BE2C (cell line): ENCODE results near the gene LYVE1.

Experiments used
- DNase-seq: peaks from one replicate; pipeline ENCODE4 v3.0.0-alpha.2; 2020
- H3K27me3 ChIP-seq: fragments of 250-450 bp; sonication (Bioruptor Pico); 2 replicates; pipeline ENCODE4 v1.5.1; 2020; ENCODE audit warnings: mild to moderate bottlenecking
- H3K36me3 ChIP-seq: fragments of 250-450 bp; sonication (Bioruptor Pico); 2 replicates; pipeline ENCODE4 v1.5.1; 2020; ENCODE audit warnings: mild to moderate bottlenecking
- H3K4me1 ChIP-seq: fragments of 250-450 bp; sonication (Bioruptor Pico); 2 replicates; pipeline ENCODE4 v1.5.1; 2020
- H3K4me3 ChIP-seq: 2 replicates; pipeline ENCODE4 v1.5.1; 2011; ENCODE audit warnings: low read depth, low read length
- H3K9me3 ChIP-seq: fragments of 250-450 bp; sonication (Bioruptor Pico); 2 replicates; pipeline ENCODE4 v1.5.1; 2020
- TF ChIP-seq, protein P1 (sequence below): IDR thresholded peaks from 2 replicates; pipeline ENCODE4 v1.5.1; 2012; ENCODE audit warnings: mild to moderate bottlenecking, low read depth, low read length

LYVE1 gene

DNA sequence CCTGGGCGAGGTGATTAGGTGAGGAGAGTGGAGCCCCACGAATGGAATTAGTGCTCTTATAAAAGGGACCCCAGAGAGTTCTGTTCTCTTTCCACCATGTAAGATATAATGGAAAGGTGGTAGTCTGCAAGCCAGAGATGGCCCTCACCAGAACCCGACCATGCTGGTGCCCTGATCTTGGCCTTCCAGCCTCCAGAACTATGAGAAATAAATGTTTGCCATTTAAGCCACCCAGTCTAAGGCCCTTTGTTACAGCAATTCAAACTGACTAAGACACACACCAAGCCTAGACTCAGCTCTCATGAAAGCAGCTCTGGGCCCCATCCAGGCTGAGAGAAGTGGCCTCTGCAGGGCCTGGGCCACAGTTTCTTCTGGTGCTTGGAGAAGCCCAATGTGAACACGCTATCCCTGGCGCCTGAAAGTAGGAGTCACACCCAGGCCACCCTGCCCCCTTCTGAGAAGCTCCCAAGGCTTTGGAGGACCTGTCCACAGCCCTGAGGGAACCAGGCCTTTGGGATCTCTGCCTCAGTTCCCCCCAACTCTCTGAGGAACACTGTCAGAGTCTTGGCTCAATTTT lies 35.3 kb upstream of the LYVE1 start:
- Histone ChIP-seq H3K4me1 (no peaks in the 10 kb centered on the region), H3K36me3 (no peaks in the 10 kb centered on the region), H3K4me3 (no peak overlapping the region), H3K9me3 (no peaks in the 10 kb centered on the region), H3K27me3 (no peaks in the 10 kb centered on the region)
- TF ChIP-seq, protein P1, sequence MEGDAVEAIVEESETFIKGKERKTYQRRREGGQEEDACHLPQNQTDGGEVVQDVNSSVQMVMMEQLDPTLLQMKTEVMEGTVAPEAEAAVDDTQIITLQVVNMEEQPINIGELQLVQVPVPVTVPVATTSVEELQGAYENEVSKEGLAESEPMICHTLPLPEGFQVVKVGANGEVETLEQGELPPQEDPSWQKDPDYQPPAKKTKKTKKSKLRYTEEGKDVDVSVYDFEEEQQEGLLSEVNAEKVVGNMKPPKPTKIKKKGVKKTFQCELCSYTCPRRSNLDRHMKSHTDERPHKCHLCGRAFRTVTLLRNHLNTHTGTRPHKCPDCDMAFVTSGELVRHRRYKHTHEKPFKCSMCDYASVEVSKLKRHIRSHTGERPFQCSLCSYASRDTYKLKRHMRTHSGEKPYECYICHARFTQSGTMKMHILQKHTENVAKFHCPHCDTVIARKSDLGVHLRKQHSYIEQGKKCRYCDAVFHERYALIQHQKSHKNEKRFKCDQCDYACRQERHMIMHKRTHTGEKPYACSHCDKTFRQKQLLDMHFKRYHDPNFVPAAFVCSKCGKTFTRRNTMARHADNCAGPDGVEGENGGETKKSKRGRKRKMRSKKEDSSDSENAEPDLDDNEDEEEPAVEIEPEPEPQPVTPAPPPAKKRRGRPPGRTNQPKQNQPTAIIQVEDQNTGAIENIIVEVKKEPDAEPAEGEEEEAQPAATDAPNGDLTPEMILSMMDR = no peak
- DNase-seq = no peak

DNA sequence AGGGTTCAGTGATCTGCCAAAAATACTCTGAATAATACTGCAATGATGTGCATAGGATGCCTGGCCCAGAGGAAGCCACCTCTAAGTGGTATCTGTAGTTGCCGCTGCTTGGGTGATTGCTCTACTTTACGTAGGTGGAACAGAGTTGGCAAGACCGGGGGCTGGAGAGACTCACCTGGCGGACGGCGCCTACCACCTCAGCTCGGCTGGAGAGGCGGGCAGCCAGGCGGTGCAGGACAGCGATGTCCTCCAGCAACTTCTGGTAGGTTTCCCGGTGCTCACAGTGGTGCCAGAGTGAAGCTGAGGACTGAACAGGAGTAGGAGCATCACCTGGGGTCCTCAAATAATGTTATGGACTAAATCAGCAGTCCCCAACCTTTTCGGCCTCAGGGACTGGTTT lies 34.5 kb upstream of the LYVE1 start:
- no peaks in the 10 kb centered on the region for H3K27me3 ChIP-seq
- H3K4me3 ChIP-seq = no peak overlapping the region
- TF ChIP-seq, protein P1 = no peak
- H3K4me1 ChIP-seq = no peaks in the 10 kb centered on the region
- DNase-seq = no peak
- no peaks in the 10 kb centered on the region for H3K9me3 ChIP-seq
- no peaks in the 10 kb centered on the region for H3K36me3 ChIP-seq

DNA sequence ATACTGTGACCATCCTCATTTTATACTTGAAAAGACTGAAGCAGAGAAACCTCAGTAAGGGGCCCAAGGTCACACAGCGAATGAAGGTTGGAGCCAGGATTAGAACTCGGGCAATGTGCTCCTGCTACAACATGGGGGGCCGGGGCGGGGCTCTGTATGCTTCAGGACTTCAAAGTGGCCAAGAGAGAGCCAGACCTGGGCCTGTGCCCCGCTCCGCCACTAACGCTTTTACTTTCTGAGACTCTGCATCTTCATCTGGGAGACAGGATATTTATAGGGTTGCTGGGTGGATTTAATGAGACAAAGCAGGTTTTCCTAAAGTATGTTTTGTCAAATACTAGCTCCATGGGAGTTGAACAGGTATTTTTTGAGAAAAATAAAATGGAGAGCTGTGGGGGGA lies 33.9 kb upstream of the LYVE1 start:
- H3K27me3 ChIP-seq = no peaks in the 10 kb centered on the region
- H3K4me3 ChIP-seq = no peak overlapping the region
- no peaks in the 10 kb centered on the region for H3K9me3 ChIP-seq
- H3K4me1 ChIP-seq = no peaks in the 10 kb centered on the region
- TF ChIP-seq, protein P1 = no peak
- DNase-seq = no peak
- no peaks in the 10 kb centered on the region for H3K36me3 ChIP-seq

DNA sequence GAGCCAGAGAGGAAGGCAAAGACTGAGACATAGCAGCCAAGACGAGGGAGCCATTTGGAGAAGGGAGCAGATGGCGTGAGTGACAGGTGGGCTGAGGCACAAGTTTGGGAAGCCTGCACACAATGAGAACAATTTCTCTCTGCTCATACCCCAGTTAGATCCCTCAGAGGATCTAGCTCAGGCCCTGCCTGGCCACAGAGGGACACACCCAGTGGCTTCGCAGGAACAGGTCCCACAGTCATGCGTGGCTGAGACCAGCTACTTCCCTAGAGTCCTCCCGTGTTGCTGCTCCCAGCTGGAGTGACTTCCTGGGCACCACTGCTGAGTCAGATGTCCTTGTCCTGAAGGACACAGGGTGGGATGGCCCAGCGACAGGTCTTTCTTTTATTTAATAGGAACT lies 33.4 kb upstream of the LYVE1 start:
- H3K4me1 ChIP-seq = no peaks in the 10 kb centered on the region
- no peak overlapping the region for H3K4me3 ChIP-seq
- no peak for DNase-seq
- no peaks in the 10 kb centered on the region for H3K9me3 ChIP-seq
- no peaks in the 10 kb centered on the region for H3K36me3 ChIP-seq
- TF ChIP-seq, protein P1 = no peak
- H3K27me3 ChIP-seq = no peaks in the 10 kb centered on the region

DNA sequence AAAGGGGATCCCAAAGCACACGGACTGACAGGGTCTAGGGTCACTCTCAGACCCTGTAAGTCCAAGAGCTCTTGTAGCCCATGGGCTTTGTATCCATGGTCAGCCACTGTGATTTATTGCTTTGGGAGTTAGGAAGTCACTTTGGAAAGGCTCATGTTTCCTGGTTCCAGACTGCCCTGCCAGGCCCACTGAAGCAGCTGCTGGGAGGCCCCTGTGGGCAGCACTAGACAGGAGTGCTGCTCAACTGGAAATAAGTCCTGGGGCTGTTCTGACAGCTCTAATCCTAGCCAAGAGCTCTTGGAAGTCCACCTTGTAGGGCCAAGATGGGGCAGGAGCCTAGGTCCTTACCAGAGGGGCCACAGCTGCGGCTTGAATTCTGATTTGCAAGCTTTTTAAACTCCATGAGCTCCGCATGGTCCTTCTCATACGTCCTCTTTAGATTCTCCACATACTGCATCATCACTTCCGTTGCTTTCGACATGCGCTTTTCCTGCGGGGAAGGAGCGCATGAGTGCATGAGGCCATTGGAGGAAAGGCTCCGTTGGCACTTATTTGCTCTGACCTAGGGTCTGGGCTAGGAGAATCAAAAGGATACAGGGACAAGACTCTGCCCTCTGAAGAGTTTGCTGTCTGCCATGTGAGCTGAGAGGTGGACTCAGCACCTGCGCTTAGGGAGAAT lies 32.2 kb upstream of the LYVE1 start:
- H3K9me3 ChIP-seq = no peaks in the 10 kb centered on the region
- no peak overlapping the region for H3K4me3 ChIP-seq
- H3K4me1 ChIP-seq = no peaks in the 10 kb centered on the region
- H3K36me3 ChIP-seq = no peaks in the 10 kb centered on the region
- no peaks in the 10 kb centered on the region for H3K27me3 ChIP-seq
- DNase-seq = no peak
- TF ChIP-seq, protein P1 = no peak

DNA sequence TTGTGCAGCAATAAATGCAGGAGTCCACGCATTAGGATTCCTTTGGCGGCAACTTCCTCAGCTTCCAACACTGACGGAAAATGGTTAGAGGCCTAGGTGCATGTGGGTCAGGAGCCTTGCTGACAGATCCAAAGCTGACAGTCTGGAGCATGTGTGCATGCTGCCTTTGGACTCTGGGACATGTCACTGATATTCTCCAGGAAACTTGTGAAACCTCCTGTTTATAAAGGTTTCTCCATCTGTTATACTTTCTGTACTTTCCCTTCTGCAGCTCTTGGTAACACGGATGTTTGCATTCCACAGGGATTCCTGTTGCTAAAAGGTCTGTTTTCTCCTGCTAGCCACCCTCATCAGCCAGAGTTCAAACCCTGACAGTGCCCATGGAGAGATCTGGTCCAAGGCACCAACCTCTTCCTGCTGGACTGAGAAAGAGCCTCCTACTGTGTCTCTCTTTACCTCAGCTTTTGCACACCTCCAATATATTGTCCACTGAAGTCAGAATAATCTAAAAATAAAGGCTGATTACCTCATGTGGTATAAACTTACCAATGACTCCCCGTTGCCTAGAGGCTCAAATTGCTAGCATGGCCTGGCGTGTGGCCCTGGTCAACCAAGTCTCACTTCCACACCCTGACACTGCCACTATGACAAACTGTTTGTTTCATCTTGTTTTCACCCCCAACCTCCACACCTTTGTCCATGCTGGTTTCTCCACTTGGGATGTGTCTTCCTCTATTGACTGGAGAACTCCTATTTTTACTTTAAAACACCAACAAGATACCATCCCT lies 31.1 kb upstream of the LYVE1 start:
- Histone ChIP-seq H3K27me3 (no peaks in the 10 kb centered on the region), H3K4me3 (no peak overlapping the region), H3K9me3 (no peaks in the 10 kb centered on the region), H3K36me3 (no peaks in the 10 kb centered on the region), H3K4me1 (no peaks in the 10 kb centered on the region)
- TF ChIP-seq, protein P1 = no peak
- no peak for DNase-seq
